Measurements from ENCODE around the gene LIFR.
"Not testable (repeated sequence)": the region's sequence is repeated elsewhere in the genome, so short reads cannot be mapped to it uniquely, and the experiment has no call there.

LIFR gene

DNA sequence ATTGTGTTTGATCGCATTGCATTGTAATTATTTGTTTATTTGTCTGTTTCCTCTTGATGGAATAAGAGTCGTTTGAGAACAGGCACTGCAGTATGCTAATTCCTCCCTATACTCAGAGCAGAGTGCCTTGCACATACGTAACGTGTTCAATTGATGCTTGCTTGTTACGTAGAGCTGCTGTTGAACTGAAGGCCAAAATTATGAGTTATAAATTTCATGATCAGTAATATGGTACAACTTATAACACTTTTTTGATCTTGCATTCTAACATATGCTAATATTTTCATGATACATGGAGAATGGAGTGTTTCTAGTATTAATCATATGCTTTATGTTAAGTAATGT is 26.5 kb upstream of the LIFR start:
- no peak for DNase-seq (ENCODE audit: low read depth in 2 of 2)

- no peak for DNase-seq (ENCODE audit: low read depth in 2 of 2)
These were observed 26.0 kb upstream of the LIFR start for GRCh38 chr5:38582293-38582974.

- DNase-seq (ENCODE audit: low read depth in 2 of 2) = no peak
These were observed 25.2 kb upstream of the LIFR start for GRCh38 chr5:38581597-38581996.

DNA sequence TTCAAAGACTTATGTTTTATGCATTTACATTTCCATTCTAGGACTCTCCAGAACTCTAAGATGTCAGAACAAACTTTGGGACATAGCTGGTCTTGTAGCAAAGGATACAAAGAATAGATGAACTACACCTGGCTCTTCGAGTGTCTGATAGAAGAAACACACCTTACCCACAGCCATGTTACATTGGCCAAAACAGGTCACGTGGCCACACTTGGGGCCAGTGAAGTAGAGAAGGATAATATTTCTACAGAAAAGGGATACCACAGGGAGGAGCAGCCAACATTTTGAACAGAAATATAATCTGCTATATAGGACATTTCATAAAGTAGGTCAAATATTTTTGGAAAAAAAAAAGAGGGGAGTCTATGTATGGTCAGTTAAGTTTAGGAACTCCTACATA is 22.7 kb upstream of the LIFR start:
- DNase-seq (ENCODE audit: low read depth in 2 of 2) = no peak

DNA sequence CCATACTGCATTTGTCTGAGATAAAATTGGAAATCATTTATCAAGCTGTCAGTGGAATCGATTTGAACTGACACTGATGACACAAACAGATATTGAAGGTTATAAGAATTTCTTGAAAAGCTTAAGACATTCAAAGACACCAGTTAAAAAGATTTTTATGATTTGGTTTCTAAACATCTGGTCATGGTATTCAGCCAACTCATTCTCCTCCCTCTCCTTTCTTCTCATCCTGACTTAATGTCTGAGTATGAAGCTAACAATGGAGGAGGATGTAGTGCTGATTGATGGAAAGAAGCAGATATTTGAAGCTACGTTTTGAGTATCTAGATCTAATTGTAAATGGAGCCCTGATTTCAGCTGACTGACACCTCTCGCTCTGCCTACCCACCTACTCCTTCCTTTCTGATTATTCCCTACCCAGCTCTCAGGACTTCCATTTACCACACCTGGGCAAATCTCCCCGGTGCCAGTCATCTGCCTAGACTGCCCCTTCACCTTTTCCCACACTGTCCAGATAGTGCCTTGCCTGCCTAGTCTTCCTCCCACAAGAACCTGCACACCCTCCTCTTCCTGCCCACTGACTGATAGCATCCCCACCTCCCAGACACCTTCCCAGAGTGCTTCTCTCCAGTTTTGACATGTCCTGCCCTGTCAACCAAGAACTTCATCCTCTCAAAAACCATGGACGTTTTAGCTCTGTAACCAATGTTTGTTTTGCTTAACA is 20.7 kb upstream of the LIFR start:
- no peak for DNase-seq (ENCODE audit: low read depth in 2 of 2)

DNA sequence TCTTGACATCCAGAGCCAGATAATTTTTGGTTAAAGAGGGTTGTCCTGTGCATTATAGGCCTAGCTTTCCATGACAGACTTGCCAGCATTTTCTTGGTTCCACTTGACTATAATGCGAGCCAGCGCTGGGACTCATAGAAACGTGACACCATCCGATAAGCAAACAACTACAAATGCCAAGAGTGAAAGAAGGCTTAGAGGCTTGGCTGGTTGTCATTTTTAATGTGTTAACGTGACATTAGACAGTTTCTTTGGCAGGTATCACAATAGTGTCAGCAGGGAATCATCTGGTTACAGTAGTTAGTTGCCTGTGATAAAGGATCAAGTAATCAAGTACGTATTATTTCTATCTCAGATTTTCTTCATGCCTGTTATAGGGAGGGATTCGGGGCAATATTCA is 20.0 kb upstream of the LIFR start:
- DNase-seq (ENCODE audit: low read depth in 2 of 2) = no peak

- no peak for DNase-seq (ENCODE audit: low read depth in 2 of 2)
These were observed 19.0 kb upstream of the LIFR start for GRCh38 chr5:38575476-38575875.

DNA sequence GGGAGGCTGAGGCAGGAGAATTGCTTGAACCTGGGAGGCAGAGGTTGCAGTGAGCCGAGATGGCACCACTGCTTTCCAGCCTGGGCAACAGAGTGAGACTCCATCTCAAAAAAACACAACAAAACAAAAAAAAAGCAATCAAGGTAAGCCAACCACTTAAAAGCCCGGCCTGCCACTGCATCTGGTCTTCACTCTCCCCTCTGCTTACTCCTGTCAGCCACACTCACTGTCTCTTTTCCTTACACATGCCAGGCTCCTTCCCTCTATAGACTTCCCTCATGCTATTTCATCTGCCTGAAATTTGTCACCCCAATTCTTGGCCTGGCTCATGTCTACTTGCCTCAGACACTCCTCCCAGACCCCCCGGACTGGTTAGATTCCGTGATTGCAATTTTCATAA is 17.6 kb upstream of the LIFR start:
- no peak for DNase-seq (ENCODE audit: low read depth in 2 of 2)

DNA sequence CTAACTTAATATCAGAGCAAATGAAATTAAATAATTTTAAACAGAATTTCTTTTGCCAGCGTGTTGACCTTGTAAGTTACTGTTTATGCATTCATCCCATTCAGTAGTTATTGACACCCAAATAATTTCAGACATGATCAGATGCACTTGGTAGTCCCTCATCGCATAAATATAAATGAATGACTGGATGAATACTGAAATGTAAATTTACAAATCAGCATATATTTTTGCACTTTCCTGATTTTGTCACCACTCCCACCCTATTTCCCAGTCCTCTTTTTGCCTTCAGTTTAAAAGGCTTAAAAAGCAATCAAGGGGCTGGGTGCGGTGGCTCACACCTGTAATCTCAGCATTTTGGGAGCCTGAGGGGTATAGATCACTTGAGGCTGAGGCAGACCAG is 17.1 kb upstream of the LIFR start:
- DNase-seq (ENCODE audit: low read depth in 2 of 2) = no peak

DNA sequence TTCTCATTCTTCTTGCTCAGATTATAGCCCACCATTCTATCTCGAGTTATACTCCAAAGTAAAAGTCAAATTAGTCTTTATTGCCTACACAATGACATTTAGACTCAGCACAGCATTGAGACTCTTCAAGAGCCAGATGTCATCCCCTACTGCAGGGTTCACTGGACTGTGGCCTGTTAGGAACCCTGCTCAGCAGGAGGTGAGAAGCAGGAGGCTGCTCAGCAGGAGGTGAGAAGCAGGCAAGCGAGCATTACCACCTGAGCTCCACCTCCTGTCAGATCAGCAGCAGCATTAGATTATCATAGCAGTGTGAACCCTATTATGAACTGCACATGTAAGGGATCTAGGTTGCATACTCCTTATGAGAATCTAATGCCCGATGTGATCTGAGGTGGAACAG is 12.7 kb upstream of the LIFR start:
- DNase-seq (ENCODE audit: low read depth in 2 of 2) = no peak

GRCh38 chr5:38567306-38567705 is 10.9 kb upstream of the LIFR start:
- DNase-seq (ENCODE audit: low read depth in 2 of 2) = not testable (repeated sequence)

DNA sequence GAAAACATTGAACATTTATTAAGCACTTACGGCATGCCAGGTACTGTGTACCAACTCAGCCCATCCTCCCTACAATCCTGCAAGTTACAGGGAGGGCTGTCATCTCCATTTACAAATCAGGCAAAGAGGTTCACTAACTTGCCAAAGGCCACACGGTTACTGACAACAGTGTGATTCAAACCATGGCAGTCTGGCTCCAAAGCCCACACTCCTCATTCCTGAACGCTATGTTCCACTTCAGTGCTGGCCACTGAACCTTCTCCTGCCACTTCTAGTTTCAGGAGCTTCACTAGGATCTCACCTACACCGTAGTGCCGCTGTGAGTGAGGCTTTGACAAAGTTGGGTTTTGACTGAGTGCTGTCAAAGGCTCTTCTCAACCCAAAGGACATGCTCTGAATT is 7.2 kb upstream of the LIFR start:
- no peak for DNase-seq (ENCODE audit: low read depth in 2 of 2)

GRCh38 chr5:38562444-38563210 is 6.2 kb upstream of the LIFR start:
- DNase-seq (ENCODE audit: low read depth in 2 of 2) = no peak

- no peak for DNase-seq (ENCODE audit: low read depth in 2 of 2)
These were observed 3.0 kb upstream of the LIFR start for GRCh38 chr5:38559428-38559827.

- DNase-seq (ENCODE audit: low read depth in 2 of 2) = no peak
These were observed 1.3 kb upstream of the LIFR start for GRCh38 chr5:38557792-38558191.

- DNase-seq (ENCODE audit: low read depth in 2 of 2) = no peak
These were observed 863 bp upstream of the LIFR start for GRCh38 chr5:38557308-38557710.

GRCh38 chr5:38556088-38556598 is 303 bp downstream of the LIFR start:
- DNase-seq (ENCODE audit: low read depth in 2 of 2) = no peak

- no peak for DNase-seq (ENCODE audit: low read depth in 2 of 2)
These were observed 925 bp downstream of the LIFR start for GRCh38 chr5:38555354-38556087.

GRCh38 chr5:38554861-38555260 is 1.6 kb downstream of the LIFR start:
- DNase-seq (ENCODE audit: low read depth in 2 of 2) = no peak

DNA sequence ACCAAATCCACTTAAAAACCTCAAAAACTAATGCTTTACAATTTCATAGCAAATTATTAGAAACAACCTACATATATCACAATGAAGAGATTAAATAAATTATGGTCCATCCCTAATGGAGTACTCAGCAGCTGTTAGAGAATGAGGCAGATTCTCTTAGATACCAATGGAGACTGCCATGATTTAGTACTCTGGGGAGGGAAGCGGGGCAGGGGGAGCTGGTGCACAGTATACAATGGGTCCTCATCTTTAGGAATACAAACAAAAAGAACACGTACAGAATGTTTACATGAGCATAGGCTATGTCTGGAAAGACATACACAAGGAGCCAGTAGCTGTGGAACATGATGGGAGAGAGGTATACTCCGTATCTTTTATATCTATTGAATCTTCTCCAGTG is 2.0 kb downstream of the LIFR start:
- DNase-seq (ENCODE audit: low read depth in 2 of 2) = no peak

DNA sequence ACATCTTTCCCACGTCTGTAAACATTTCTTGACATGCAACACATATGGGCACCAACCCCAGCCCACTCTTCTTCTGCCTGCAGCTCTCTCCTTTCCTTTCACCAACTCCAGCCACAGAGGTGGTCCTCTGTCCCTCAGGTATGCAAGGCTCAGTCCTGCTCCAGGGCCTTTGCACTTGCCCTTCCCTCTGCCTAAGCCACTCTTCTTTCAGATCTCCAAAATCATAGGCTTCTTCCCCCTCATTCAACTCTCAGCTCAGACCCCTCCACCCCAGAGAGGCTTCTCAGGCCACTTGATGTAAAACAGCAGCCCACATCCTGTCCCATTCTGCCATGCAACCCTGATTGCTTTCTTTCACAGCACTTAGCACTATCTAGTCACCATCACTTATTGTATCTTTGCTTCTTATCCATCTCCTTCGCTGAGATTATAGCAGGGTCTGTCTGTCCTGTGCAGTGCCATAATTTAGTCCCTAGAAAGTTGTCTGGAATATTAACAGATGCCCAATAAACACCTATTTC is 3.4 kb downstream of the LIFR start:
- DNase-seq (ENCODE audit: low read depth in 2 of 2) = no peak

Data from stimulated activated CD4-positive, alpha-beta T cell treated with anti-CD3 and anti-CD28 coated beads, Interleukin-15, amount 100 ng/mL, for 48 hours (primary cell).